ENCODE results near the gene CPNE5.

CPNE5 gene

GRCh38 chr6:36717231-36717825 lies 121.9 kb downstream of the CPNE5 start:
- no peak for DNase-seq
- TF ChIP-seq CTCF (IDR thresholded peaks at IDR 0.05; ENCODE audit: low read depth, low read length), result no peak
- no peaks in the 10 kb centered on the region for H3K36me3 ChIP-seq
- H3K9me3 ChIP-seq, result no peaks in the 10 kb centered on the region
- H3K27me3 ChIP-seq, result no peaks in the 10 kb centered on the region
- H3K4me3 ChIP-seq (ENCODE audit: low read depth, low read length), result no peak overlapping the region
- H3K4me1 ChIP-seq, result no peaks in the 10 kb centered on the region

- Histone ChIP-seq H3K36me3 (no peaks in the 10 kb centered on the region), H3K9me3 (no peaks in the 10 kb centered on the region), H3K4me1 (no peaks in the 10 kb centered on the region), H3K27me3 (no peaks in the 10 kb centered on the region), H3K4me3 (ENCODE audit: low read depth, low read length) (no peak overlapping the region)
- TF ChIP-seq CTCF (IDR thresholded peaks at IDR 0.05; ENCODE audit: low read depth, low read length), result no peak
- no peak for DNase-seq
These were observed 122.7 kb downstream of the CPNE5 start for GRCh38 chr6:36716476-36717093.

DNA sequence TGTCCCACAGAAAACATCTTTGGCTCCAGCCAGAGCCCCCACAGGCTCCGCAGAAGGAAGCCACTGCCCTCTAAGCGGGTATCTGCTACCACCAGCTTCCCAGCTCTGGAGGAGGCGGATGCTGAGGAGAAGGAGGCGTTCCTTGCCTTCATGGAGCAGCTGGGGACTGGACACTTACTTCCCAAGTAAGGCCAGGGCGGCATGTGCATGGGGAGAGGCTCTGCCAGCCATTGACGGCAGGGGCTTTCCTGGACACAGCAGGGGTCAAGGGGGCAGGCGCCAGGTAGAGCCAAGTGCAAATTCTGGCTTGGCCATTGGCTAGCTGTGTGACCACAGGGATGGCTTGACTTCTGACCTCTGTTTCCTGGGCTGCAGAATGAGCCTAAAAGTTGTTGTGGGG lies 123.8 kb downstream of the CPNE5 start:
- Histone ChIP-seq H3K36me3 (no peaks in the 10 kb centered on the region), H3K9me3 (no peaks in the 10 kb centered on the region), H3K4me3 (ENCODE audit: low read depth, low read length) (no peak overlapping the region), H3K27me3 (no peaks in the 10 kb centered on the region), H3K4me1 (no peaks in the 10 kb centered on the region)
- no peak for TF ChIP-seq CTCF (IDR thresholded peaks at IDR 0.05; ENCODE audit: low read depth, low read length)
- DNase-seq, result no peak

DNA sequence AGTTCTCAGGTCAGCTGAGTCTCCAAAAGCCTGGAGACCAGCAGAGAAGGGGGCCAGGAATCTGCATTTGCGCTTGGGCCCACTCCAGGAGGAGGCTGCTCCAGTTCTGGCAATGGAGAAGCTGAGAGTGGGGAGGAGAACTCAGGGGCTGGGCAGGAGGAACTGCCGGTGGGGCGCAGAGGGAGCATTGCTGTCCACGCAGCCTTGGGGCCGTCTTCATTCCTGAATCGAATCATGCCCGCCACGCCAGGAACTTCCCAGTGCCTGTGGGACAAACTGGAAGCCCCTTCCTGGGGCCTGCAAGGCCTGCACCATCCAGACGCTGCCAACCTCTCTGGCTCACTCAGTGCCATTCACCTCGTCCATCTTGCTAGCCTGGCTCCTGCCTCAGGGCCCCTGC lies 124.7 kb downstream of the CPNE5 start:
- no peak for TF ChIP-seq CTCF (IDR thresholded peaks at IDR 0.05; ENCODE audit: low read depth, low read length)
- H3K4me1 ChIP-seq, result no peaks in the 10 kb centered on the region
- DNase-seq, result no peak

GRCh38 chr6:36713846-36714245 lies 125.4 kb downstream of the CPNE5 start:
- Histone ChIP-seq H3K4me3 (ENCODE audit: low read depth, low read length) (no peak overlapping the region), H3K27me3 (no peaks in the 10 kb centered on the region), H3K36me3 (no peaks in the 10 kb centered on the region), H3K4me1 (no peaks in the 10 kb centered on the region), H3K9me3 (no peaks in the 10 kb centered on the region)
- TF ChIP-seq CTCF (IDR thresholded peaks at IDR 0.05; ENCODE audit: low read depth, low read length), result no peak
- no peak for DNase-seq

More for the DNA sequence above, 124.7 kb downstream of the CPNE5 start:
- Histone ChIP-seq H3K36me3 (no peaks in the 10 kb centered on the region), H3K4me3 (ENCODE audit: low read depth, low read length) (no peak overlapping the region), H3K9me3 (no peaks in the 10 kb centered on the region), H3K27me3 (no peaks in the 10 kb centered on the region)

GRCh38 chr6:36712816-36713215 lies 126.4 kb downstream of the CPNE5 start:
- Histone ChIP-seq H3K27me3 (no peaks in the 10 kb centered on the region), H3K9me3 (no peaks in the 10 kb centered on the region), H3K4me3 (ENCODE audit: low read depth, low read length) (no peak overlapping the region), H3K4me1 (no peaks in the 10 kb centered on the region), H3K36me3 (no peaks in the 10 kb centered on the region)
- DNase-seq, result no peak
- no peak for TF ChIP-seq CTCF (IDR thresholded peaks at IDR 0.05; ENCODE audit: low read depth, low read length)
